Dermis blood vessel endothelial cell (primary cell): ENCODE data around the gene PAH. TPM values are rescaled to one million over a fixed set of nuclear protein-coding genes. Genes with fewer than 3 reads are reported as not detected.

ENCODE experiments used
- DNase-seq: peaks from one replicate; pipeline ENCODE4 v3.0.0; 2010
- total RNA-seq: library from RNA; depleted of rRNA; stranded (reverse); fragments of >200 nt; gene quantifications from 2 replicates; pipeline ENCODE4 v1.2.3, GENCODE V29; 2014

Gene PAH
- total RNA-seq, 1 donor from 2014 or later, result not detected

DNA sequence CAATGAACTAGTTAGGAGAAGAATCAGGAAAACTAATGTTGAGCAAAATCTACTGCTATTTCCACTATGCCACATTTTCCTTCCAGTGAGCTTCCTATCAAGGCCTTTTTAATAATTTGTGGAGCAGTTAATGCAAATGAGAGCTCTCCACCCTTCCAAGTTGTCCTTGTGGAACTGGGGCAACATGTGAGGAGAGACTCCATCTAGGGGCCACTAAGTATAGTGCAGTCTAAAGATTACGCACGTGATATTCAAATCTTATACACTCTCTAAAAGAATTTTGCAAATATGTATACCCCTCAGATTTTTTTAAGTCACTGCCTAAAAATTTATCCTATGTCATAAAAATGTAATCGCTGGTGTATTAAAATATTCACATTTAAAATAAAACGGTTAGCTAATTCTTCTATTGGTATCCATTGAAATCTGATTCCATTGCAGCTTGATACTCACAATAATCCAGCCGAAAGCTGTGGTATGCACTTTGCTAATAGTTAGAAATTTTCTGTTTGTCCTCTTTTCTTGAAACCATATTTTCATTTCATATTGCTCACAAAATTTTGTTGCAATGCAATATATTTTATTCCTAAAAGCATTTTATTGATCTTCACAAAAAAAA, 100.1 kb downstream of the PAH start:
- DNase-seq, result peak; percentile 44

DNA sequence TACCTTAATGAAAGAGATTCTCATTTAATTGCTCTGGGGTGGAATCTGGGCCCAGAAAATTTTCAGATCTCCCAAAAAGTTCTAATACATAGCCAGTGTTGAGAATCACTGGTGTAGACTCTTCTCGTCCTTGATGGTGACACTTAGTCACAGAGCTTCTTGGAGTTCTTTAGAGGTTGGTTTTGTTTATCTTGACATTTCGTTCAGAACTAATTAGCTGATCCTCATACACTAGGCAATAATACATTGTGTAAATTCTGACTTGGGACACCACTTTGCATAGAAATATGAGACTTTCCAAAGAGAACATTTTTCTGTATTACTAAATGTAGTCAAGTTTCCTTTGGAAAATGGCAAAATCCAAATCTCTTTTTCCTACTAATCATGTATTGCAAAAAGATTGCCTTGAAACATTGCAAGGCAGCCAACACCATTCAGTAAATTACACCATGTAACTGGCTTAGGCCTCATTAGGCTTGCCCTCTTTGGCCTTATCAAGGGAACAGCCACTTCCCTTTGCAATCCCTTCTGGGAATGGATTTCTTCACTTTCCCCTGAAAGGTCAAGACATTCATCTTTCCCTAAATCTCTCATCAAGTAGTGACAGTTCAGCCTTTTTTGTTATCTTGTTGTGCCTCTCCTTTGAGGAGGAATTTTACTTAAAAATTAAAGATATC, 102.2 kb downstream of the PAH start:
- DNase-seq, result no peak

DNA sequence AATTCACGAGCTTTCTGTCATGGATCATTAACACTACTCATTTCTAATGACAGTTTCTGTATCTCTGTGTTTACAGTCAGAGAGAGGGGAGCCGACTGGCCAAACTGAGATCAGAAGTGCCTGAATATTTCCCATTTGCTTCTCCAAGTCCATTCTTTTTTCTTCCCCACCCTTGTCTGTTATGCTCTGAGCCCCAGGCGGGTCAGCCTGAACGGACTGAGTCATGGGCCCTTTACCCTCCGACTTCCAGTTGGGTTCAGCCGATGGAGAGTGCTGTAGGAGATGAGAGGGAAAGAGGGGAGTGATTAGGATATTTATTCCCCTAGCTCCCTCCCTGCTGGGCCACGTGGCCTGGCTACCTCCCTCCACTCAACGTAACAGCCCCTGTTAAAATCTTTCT, 104.7 kb downstream of the PAH start:
- no peak for DNase-seq

DNA sequence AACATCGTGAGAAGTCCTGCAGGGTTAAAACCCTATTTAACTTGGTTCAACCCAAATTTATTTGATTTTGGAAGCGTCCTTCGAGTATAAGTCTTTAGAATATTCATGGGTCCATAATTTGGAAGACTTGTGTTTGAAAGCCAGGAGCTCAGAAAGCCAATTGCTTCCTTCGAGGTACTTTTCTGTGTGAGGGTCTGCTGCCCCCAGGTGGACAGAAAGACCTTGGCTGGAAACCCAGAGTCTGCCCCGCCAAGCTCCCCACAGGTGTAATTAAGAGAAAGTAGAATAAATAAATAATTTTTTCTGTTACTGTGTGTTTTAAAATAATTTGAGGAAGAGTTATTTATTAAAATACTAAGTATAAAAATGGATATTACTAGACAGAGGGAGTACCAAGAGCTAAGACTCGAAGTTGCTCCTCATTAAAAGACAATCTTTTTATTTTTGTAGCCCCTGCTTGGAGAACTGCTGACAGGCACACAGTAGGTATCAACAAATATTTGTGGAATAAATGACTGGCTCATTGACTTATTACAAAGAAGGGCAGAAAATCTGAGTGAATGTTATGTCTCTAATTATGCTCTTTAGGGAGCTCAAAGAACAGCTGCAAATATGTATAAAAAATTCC, 105.8 kb downstream of the PAH start:
- DNase-seq, result peak; percentile 39

DNA sequence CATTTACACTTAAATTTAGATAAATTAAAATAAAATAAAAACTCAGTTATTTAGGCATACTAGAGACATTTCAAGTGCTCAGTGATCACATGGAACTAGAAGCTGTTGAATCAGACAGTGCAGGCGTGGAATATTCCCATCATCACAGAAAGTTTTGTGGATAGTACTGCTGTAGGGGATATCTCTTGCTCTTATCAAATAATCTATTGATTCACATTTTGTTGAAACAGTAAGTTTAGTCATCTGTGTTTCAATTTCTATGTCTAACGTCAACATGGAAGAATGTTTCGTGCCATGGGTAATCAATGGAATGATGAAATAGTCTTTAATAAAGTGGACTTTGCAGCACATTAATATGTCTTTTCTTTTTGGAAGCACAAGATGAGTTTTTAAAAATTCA, 108.6 kb downstream of the PAH start:
- no peak for DNase-seq

DNA sequence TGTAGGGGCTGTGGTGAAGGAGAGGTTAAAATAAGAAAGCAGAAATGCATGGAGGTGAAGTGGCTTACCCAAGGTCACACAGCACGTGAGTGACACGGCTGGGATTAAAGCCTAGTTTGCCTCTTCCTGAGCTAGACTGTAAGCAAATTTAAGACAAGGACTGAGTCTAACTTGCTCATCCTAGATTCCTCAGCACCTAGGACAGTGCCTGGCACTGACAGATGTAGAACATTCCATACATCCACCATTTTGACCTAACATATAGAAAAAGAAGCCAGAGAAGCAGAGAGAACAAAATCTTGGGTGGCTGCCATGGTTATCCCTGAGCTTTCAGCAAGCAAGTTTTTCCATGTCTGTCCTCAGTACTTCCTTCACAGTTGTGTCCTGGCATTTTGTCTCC, 110.5 kb downstream of the PAH start:
- no peak for DNase-seq

DNA sequence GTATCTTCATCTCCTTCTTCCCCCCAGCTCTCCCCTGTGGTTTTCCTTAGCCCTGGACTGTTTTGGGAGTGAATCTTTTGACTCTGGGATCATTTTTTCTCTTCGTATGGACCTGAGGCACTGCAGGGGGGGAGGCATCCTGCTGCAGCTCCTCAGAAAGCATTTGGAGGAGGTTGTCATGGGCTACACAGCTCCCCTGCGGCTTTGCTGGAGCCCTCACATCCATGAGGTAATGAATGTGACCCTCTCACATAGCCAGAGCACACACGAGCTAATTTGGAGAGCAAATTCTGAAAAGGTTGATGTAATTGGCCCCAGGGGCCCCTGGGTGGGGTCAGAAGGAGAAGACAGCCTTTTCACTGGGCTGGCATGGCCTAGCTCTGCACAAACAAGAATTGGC, 110.9 kb downstream of the PAH start:
- DNase-seq, result no peak

DNA sequence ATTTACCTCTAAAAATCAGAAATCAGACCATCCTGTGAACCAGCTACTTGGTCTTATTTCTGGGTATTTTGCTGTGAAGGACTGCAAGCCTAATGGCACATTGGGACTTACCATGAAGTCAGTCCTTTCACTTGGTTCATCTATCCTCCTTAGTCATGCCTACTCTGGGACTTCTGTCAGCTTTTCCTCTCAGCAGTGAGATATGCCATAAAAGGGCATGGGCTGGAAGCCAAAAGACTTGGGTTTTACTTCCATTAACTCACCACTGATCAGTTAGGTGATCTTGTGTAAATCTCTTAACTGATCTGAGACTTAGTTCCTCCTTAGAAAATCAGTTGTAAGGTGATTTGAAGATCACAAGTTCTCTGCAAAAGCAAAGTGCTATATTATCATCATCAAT, 116.5 kb downstream of the PAH start:
- DNase-seq, result no peak

DNA sequence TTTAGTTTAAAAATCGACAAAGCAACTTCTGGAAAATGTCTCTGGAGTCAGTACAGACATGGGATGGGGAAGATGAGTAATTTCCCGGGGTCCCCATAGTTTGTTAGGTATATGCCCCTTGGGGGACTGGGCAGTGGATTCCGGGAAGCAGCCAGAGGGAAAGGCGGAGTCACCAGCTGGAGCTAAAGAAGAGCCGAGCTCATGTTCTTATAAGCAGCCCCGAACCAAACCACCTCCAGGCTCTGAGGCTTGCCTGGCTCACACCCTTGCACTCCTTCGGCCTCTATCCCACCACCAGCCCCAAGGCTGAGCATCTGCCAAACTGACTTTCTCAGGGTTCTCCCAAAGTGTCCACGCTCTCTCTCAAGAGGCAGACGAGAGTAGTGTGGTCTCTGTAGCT, 117.8 kb downstream of the PAH start:
- DNase-seq, result no peak

DNA sequence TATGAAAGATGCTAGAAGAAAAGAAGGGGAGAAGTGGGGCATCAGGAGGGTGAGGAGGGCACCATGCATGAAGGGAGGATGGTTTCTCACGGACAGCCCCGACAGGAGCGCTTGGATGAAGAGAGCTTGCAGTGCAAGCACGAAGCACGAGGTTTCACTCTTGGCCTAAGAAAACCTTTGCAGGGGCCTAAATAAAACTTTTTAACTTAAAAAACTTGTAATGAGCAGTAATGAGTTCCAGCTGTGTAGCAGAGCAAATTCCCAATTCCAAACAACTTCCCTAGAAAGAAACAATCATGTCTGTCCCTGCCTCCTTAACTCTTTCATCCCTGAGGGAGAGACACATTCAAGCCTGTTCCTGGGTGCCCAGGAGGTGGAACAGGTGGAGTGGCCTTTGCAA, 119.5 kb downstream of the PAH start:
- DNase-seq, result no peak

DNA sequence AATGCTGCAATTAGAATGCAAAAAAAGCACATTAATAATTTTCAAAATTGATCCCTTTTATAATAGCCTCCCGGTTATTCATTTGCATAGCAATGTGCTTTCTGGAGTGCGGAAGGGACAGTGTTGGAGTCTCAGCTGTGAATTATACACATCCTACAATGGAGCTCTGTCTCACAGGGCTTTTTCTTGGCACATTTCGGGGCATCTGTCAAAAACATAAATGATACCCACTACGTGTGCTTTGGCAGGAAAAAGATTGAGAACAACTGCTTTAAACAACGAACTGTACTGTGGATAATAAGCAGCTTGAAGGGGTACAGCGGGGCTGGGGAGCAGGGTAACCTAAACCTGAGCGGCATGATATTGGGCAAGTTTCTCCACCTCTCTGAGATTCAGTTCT, 123.1 kb downstream of the PAH start:
- DNase-seq, result no peak

Other genes starting within 250 kb of the PAH start
- gene ASCL1, start 40.4 kb upstream of the PAH start, total RNA-seq, result not detected in 2 replicates